Cardiac muscle cell (in vitro differentiated cells and primary cell): Measurements from ENCODE around the gene DUOX1. TPM values are rescaled to one million over a fixed set of nuclear protein-coding genes. Genes with fewer than 3 reads are reported as not detected.

Experiments used
- DNase-seq, 2 donors: peaks; one replicate each; pipeline versions ENCODE4 v3.0.0 to v3.0.0-alpha.2; 2010 to 2017; ENCODE audit warnings: low read depth in 1 of 2, low spot score in 1 of 2
- H3K27ac ChIP-seq: fragments of 200-600 bp; sonication (generic); 2 replicates; pipeline ENCODE4 v1.5.1; 2016
- H3K27me3 ChIP-seq: fragments of 200-600 bp; sonication (generic); 2 replicates; pipeline ENCODE4 v1.6.0; 2016; ENCODE audit warnings: control low read depth
- H3K36me3 ChIP-seq: fragments of 200-600 bp; sonication (generic); 2 replicates; pipeline ENCODE4 v1.5.1; 2016; ENCODE audit warnings: control low read depth
- H3K4me1 ChIP-seq: fragments of 200-600 bp; sonication (generic); 2 replicates; pipeline ENCODE4 v1.8.1; 2017; ENCODE audit warnings: low read depth, mild to moderate bottlenecking, mixed run types
- H3K4me3 ChIP-seq: fragments of 200-600 bp; sonication (generic); 2 replicates; pipeline ENCODE4 v1.5.1; 2016; ENCODE audit warnings: mild to moderate bottlenecking
- H3K9me3 ChIP-seq: fragments of 200-600 bp; sonication (generic); 2 replicates; pipeline ENCODE4 v1.5.1; 2017; ENCODE audit warnings: low read depth, mild to moderate bottlenecking, control low read depth
- polyA plus RNA-seq: library from polyadenylated mRNA; unstranded; fragments of >200 nt; fragmentation: Nextera tagmentation; extraction: Ambion mirVana; gene quantifications from 2 replicates; pipeline ENCODE4 v1.2.1, GENCODE V29; 2016
- total RNA-seq: library from RNA; depleted of rRNA; stranded (reverse); fragments of >200 nt; gene quantifications from 2 replicates; pipeline ENCODE4 v1.2.3, GENCODE V29; 2016
- TF ChIP-seq, protein P1 (sequence below): IDR thresholded peaks from 2 replicates; pipeline ENCODE4 v1.5.1; 2012; ENCODE audit warnings: low read depth, mild to moderate bottlenecking, low read length

The DUOX1 gene
- total and polyA plus RNA-seq, 2 experiments from 2014 or later, result 0.45 to 6.2 TPM

DNA sequence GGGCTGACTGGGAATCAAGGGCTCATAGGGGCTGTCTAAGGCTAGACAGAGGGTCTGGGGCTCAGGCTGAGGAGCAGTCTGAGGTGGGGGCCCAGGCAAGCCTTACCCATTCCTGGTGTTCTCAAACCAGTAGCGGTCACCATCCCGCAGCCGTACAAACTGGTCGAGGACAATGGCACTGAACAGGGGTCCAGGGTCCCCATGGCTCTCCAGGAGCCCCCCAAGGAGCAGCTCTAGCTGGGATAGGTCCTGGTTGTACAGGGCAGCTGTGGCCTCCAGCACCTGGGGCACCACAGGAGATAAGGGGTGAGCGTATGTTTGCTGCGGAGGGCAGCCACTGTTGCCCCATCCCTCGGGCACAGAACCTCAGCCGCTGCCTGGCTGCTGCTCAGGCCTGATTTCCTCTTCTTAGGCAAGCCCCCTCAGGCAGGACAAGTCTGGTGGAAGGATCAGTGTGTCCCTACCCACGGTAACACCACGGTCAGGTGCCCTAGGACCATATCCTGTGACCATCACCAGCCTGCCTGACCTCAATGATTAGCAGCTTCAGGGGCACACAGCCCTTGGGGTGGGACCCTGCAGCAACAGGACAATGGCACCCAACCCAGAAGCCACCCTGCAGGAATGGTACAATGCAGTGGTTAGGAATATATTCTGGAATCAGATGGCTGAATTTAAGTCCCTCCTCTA lies 21.7 kb upstream of the DUOX1 start:
- peaks cover 4% of the 10 kb centered on the region for H3K4me1 ChIP-seq
- no peak for DNase-seq
- H3K36me3 ChIP-seq, result no peaks in the 10 kb centered on the region
- H3K27me3 ChIP-seq, result peaks cover 89% of the 10 kb centered on the region
- H3K9me3 ChIP-seq, result no peaks in the 10 kb centered on the region
- no peak overlapping the region for H3K27ac ChIP-seq
- TF ChIP-seq, protein P1, sequence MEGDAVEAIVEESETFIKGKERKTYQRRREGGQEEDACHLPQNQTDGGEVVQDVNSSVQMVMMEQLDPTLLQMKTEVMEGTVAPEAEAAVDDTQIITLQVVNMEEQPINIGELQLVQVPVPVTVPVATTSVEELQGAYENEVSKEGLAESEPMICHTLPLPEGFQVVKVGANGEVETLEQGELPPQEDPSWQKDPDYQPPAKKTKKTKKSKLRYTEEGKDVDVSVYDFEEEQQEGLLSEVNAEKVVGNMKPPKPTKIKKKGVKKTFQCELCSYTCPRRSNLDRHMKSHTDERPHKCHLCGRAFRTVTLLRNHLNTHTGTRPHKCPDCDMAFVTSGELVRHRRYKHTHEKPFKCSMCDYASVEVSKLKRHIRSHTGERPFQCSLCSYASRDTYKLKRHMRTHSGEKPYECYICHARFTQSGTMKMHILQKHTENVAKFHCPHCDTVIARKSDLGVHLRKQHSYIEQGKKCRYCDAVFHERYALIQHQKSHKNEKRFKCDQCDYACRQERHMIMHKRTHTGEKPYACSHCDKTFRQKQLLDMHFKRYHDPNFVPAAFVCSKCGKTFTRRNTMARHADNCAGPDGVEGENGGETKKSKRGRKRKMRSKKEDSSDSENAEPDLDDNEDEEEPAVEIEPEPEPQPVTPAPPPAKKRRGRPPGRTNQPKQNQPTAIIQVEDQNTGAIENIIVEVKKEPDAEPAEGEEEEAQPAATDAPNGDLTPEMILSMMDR, result no peak
- no peak overlapping the region for H3K4me3 ChIP-seq

DNA sequence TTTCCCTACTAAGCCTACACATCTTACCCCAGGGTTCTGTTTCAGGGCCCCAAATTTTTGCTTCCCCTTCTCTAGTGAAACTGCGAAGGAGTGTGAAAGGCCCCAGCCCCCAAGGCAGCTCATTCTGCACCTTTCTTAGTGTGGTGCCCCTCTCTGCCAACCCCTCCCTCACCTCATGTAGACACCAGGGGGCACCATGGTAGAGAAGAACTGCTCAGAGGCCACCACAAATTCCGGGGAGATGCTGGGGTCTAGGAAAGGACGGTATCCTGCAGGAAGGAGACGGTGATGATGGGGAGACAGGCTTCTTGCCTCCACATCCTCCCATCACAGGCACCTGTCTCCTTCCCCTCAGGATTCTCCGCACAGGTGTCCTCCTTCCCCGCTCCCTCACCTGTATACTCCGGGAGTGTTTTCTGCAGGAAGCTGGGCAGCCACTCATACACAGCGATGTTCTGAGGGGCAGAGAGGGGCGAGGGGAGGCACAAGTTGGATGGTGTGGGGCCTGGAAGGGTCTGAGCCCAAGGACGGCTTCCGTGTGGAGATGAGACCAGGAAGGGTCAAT lies 19.5 kb upstream of the DUOX1 start:
- TF ChIP-seq, protein P1, result no peak
- Histone ChIP-seq H3K9me3 (no peaks in the 10 kb centered on the region), H3K4me3 (no peak overlapping the region), H3K4me1 (peaks cover 4% of the 10 kb centered on the region), H3K36me3 (no peaks in the 10 kb centered on the region), H3K27ac (no peak overlapping the region), H3K27me3 (peaks cover 95% of the 10 kb centered on the region)
- DNase-seq, result no peak

DNA sequence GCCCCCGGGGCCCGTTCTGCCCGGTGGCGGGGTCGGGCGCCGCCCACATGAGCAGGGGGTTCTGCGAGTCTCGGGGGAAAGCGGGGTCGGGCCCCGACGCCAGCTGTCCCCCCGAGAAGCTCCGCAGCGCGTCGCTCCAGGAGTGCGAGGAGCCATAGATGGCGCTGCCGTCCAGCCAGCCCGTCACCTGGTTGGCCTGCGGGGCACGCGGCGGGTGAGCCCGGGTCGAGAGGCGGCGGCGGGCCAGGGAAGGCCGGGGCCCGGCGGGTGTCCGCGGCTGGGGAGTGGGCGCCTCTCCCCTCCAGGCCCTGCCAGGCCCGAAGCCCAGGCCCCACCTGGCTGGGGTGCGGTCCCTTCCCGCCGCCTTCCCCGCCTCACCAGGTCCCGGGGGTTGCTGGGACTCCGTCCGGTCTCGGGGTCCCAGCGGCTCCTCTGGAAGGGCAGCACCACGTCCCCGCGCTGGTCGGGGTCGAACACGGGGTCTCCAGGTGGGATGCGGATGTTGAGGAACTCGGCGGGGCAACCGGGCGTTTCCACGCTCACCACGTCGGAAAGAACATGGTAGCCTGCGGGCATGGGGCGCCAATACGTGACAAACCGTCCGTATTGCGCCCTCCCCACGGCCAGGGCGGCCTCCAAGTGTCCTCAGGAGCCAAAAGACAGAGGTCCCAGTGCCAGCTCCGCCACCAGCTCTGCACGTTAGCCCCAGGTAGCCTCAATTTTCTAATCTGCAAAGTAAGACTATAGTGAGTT lies 18.2 kb upstream of the DUOX1 start:
- DNase-seq, result no peak
- TF ChIP-seq, protein P1, result no peak
- no peak overlapping the region for H3K4me3 ChIP-seq

DNA sequence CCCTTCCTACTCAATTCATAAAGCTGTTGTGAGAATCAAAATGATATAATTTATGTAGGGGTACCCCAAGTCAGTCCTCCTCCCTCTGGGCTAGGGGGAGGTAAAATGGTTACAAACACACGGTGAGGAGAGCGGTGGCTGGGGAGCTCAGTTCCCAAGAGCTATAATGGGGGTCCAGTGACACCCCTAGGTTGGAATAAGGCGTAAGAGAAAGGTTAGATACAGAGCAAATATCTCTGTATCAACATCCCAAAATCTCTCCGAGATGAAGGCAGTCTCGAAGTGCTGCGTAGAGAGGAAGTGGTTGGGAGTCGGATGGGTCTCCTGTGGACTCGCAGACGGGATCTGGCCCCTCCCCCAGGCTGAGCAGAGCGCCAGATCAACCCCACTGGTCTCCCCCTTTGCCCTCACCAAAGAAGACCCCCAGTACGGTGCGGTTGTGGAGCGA lies 17.6 kb upstream of the DUOX1 start:
- TF ChIP-seq, protein P1, result no peak
- Histone ChIP-seq H3K27me3 (peaks cover 95% of the 10 kb centered on the region), H3K9me3 (no peaks in the 10 kb centered on the region), H3K4me1 (peaks cover 4% of the 10 kb centered on the region), H3K27ac (no peak overlapping the region), H3K36me3 (no peaks in the 10 kb centered on the region), H3K4me3 (peak overlapping the region; percentile 5)
- no peak for DNase-seq

More for the DNA sequence above, 18.2 kb upstream of the DUOX1 start:
- no peak overlapping the region for H3K27ac ChIP-seq
- H3K27me3 ChIP-seq, result peaks cover 95% of the 10 kb centered on the region
- no peaks in the 10 kb centered on the region for H3K9me3 ChIP-seq
- H3K4me1 ChIP-seq, result peaks cover 4% of the 10 kb centered on the region
- no peaks in the 10 kb centered on the region for H3K36me3 ChIP-seq

DNA sequence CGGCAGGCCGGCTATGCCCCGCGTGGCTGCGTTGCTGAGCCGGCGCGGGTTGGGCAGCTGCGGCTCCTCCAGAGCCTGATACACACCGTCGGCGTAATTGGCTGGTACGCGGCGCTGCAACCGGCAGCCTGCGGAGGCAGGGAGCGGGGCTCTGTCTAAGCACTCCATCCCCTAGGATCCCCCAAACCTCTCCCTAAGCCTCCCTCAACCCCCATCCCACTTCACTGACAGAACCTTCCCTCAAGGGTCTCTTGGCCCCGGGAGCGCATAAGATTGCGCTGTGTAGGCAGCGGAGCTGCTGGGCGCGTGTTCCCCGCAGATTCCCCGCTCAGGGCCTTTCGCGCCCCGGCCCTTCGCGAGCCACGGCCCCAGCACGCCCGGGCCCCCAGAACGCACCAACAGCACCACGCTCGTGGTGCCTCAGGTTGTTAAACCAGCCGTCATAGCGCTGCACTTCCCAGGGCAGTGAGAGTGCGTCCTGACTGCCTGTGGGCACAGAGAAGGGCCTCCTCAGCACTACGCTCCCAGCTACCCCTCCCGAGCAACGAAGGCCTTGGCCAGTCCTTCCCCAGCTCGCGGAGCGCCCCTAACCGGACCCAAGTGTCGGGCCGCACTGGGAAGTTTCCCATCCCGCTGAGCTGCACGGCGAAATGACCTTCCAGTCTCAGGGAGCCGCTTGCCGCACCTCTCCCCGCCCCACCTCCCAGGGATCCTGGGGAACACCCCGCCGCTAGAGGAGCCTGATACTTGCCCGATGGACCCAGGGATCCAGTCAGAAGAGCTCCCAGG lies 17.0 kb upstream of the DUOX1 start:
- DNase-seq, result peak in 1 of 2 donors; percentile 28
- peak overlapping the region; percentile 5 for H3K4me3 ChIP-seq
- H3K36me3 ChIP-seq, result no peaks in the 10 kb centered on the region
- peaks cover 4% of the 10 kb centered on the region for H3K4me1 ChIP-seq
- no peaks in the 10 kb centered on the region for H3K9me3 ChIP-seq
- TF ChIP-seq, protein P1, result no peak
- H3K27ac ChIP-seq, result no peak overlapping the region
- peaks cover 98% of the 10 kb centered on the region for H3K27me3 ChIP-seq
